ENCODE data around the gene NUP210.

The NUP210 gene

DNA sequence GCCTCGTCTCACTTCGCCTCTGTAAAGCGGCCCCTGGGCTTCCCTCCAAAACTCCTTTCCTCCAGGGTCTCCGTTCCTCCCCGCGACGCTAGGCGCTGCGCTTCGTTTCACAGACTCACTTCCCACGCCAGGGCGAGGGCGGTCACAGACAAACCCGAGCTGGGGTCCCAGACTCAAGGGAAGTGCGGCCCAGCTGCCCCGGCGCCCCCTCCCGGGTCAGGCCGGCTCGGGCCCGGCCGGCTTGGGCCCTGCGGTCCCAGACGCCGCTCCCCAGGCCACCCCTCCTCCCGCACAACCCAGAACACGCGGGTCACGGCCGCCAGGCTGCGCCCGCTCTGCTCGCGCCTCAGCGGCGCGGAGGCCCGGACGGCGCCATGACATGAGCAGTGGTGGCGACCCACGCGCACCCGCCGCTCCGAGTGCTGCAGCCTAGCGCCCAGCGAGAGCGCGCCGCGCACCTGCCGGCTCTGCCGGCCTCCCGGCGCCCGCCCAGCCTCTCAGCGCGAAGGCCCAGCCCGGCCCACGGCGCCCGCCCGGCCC is 547 bp downstream of the NUP210 start:
- TF ChIP-seq, protein P1, sequence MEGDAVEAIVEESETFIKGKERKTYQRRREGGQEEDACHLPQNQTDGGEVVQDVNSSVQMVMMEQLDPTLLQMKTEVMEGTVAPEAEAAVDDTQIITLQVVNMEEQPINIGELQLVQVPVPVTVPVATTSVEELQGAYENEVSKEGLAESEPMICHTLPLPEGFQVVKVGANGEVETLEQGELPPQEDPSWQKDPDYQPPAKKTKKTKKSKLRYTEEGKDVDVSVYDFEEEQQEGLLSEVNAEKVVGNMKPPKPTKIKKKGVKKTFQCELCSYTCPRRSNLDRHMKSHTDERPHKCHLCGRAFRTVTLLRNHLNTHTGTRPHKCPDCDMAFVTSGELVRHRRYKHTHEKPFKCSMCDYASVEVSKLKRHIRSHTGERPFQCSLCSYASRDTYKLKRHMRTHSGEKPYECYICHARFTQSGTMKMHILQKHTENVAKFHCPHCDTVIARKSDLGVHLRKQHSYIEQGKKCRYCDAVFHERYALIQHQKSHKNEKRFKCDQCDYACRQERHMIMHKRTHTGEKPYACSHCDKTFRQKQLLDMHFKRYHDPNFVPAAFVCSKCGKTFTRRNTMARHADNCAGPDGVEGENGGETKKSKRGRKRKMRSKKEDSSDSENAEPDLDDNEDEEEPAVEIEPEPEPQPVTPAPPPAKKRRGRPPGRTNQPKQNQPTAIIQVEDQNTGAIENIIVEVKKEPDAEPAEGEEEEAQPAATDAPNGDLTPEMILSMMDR (IDR thresholded peaks at IDR 0.05; ENCODE audit: low read depth, low read length), result no peak
- H3K4me3 ChIP-seq (ENCODE audit: low read depth, low read length), result no peak overlapping the region

DNA sequence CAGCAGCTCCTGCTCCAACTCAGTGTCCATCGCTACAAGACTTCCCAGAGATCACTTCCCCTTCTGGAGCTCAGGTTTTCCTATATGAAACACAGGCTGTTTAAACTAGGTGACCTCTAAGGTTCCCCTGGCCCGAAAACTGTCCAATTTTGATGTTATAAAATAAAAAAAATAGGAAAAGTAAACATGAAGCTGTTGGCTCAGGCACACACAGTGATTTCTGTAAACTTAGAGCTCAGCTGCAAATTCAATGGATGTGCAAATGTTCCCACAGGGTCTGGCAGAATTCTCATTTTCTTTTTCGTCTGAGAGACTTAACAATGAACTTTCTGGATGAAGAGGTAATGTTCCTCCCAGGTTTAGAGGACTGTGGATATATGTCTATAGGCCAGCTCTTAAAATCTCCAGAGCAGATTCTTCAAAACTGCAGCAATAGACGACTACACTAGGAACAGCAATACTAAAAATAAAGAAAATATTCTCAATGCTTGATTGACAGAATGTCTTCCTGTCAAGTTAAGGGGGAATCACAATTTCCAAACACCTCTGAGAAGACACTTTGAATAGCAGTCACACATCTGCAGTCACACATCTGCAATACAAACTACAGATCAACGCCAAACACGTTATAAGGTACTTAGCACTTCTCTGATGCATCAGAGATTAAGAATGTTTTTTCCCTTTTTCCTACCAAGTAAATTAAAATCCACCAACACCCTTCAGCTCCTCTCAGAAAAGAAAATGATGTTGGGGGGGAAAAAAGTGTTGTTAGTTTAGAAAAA is 2.8 kb downstream of the NUP210 start:
- no peak overlapping the region for H3K4me3 ChIP-seq (ENCODE audit: low read depth, low read length)
- TF ChIP-seq, protein P1 (IDR thresholded peaks at IDR 0.05; ENCODE audit: low read depth, low read length), result no peak

DNA sequence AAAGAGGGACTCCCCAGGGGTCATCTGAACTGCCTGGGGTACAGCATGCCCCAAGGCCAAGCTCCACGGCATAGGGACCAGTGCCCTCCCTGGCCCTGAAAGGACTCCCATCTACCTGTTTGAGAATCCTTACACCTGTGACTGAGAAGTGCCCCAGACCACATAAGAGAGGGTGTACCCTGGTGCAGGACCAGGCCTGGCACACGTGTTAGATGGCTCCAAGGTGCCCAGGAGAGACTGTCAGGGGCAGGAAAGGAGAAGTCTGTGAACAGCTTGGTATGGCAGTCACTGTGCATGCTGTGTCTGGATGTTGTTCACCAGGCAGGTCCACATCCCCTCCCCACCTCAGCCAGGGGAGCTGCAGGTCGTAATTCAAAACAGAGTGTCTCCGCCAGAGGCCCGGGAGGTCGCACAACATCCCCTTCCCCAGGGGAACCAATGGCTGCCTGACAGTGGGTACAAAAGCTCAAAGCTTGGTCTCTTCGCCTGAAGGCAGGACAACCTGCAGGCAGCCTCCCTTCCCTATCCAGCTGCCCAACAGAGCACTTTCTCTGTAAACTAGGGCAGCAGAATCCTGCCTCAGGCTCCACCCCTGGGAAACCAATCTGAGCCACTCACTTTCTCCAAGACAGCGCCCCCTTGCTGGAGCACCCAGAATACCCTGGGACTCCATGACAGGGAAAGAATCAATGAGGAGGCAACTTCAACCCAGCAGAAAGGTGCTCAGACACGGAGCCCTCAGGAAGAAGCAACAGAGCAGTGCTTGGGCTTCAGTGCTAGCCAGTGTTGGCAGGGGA is 3.9 kb downstream of the NUP210 start:
- no peak overlapping the region for H3K4me3 ChIP-seq (ENCODE audit: low read depth, low read length)
- TF ChIP-seq, protein P1 (IDR thresholded peaks at IDR 0.05; ENCODE audit: low read depth, low read length), result no peak

DNA sequence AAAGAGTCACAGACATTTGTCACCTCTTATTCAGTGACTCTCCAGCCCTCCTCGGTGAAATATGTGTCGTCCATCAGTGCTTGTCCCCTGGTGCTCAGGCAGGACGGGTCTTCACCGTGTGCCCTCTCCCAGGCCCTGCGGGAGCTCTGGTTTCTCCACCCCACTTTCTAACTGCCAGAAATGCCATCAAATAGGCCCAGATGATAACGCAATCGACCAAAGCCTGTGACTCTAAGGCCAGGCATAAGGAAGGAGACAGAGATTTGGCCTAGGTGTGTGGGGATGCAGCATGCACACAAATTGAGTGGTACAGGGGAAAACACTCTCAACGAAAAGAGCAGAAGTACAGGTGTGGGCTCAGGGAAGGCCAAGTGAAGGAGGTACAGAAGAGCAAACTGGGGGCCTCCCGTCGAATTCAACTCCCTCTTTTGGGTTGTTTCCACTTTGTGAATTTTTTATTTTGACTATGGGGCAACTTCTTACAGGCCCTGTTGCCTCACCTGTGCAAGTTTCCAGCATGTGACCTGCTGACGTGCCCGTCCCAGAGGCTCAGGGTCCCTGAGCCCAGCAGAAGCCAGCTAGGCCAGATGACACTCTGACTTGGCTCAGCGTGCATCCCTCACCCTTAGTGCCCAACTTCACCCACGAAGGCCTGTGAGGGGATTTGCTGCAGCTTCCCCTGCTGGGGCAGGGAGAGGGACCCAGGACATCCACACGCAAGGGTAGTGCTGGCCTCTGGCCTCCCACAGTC is 4.7 kb downstream of the NUP210 start:
- H3K4me3 ChIP-seq (ENCODE audit: low read depth, low read length), result no peak overlapping the region
- TF ChIP-seq, protein P1 (IDR thresholded peaks at IDR 0.05; ENCODE audit: low read depth, low read length), result no peak

DNA sequence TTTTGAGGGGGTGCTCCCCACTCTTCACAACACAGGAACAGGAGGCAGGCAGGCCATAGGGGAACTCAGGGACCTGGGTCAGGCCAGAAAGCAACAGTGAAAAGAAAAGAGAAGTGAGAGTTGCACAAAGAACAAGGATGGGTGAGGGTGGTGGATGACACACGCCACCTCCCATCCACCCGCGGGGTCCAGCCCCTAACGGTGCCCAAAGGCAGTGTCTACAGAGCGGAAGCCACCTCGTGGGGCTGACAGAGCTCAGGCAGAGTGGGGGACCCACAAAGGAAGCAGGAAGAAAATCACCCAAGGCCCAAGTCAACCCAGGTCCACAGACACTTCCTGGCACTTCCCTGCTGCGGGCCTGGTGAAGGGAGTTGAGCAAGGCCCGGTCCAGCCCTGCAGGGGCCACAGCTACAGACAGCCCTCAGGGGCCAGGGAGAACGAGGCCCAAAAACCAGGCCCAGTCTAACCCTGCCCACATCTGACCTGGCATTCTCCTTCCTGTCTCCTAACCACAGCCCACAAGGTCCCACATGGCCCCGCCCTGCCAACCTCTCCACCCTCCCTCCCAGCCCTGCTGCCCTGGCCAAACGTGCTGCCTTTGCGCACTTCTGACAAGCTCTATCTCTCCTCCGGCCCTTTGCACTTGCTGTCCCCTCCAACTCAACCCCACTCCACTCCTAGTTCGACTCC is 5.9 kb downstream of the NUP210 start:
- no peak overlapping the region for H3K4me3 ChIP-seq (ENCODE audit: low read depth, low read length)
- TF ChIP-seq, protein P1 (IDR thresholded peaks at IDR 0.05; ENCODE audit: low read depth, low read length), result no peak

DNA sequence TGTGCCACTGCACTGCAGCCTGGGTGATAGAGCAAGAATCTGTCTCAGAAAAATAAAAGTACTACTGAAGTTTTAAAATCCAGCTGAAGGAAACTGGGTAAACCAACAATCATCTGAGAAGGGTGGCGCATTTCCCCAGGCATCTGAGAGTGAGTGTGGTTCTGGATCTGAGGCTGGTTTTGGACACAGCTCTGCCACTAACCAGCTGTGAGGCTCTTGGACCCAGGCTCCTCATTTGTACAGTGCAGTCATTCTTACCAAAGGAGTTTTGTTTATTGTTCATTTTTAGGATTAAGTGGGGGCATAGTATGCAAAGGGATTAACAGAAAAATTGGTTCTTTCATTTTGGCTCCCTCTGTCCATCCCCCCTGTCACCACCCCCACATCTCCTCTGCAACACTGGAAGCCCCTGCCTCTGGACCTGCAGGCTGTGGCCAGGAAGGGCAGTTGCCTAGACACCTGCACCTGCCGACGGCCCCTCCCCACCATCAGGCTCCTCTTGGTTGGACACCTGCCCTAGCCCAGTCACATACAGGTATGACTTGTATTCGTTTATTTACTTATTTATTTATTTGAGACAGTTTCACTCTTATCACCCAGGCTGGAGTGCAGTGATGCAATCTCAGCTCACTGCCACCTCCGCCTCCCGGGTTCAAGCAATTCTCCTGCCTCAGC is 8.8 kb downstream of the NUP210 start:
- no peak overlapping the region for H3K4me3 ChIP-seq (ENCODE audit: low read depth, low read length)
- TF ChIP-seq, protein P1 (IDR thresholded peaks at IDR 0.05; ENCODE audit: low read depth, low read length), result no peak

Measured in WI38 (cell line).